Testis (tissue), 3 donors: ENCODE results near the gene ZNRF2. TPM values are rescaled to one million over a fixed set of nuclear protein-coding genes. Genes with fewer than 3 reads are reported as not detected.

Experiments
- DNase-seq: peaks from one replicate; pipeline ENCODE4 v3.0.0-alpha.2; 2019
- H3K27ac ChIP-seq, 2 donors: fragments of 200-600 bp; sonication (generic); one replicate each; pipeline ENCODE4 v1.5.1; 2019
- H3K27me3 ChIP-seq: fragments of 200-600 bp; sonication (generic); one replicate; pipeline ENCODE4 v1.5.1; 2019
- H3K36me3 ChIP-seq: fragments of 200-600 bp; sonication (generic); one replicate; pipeline ENCODE4 v1.5.1; 2017; ENCODE audit warnings: low read depth; ENCODE audit errors: missing control alignments
- H3K4me1 ChIP-seq: fragments of 200-600 bp; sonication (generic); one replicate; pipeline ENCODE4 v1.5.1; 2019
- H3K4me3 ChIP-seq, 2 donors: fragments of 200-600 bp; sonication (generic); one replicate each; pipeline ENCODE4 v1.5.1; 2017 to 2019
- H3K9me3 ChIP-seq: fragments of 200-600 bp; sonication (generic); one replicate; pipeline ENCODE4 v1.5.1; 2017
- CTCF ChIP-seq, 3 experiments: fragments of 450-650 bp in 2 of 3; fragments of 200-600 bp in 1 of 3; sonication (generic) in 1 of 3; IDR thresholded peaks; one replicate each; pipeline ENCODE4 v1.5.1; 2016 to 2019; ENCODE audit warnings: antibody characterized with exemption in 3 of 3, mild to moderate bottlenecking in 2 of 3, moderate library complexity in 1 of 3
- POLR2A ChIP-seq: fragments of 450-650 bp; IDR thresholded peaks from one replicate; pipeline ENCODE4 v1.6.1; 2017; ENCODE audit warnings: antibody characterized with exemption, mild to moderate bottlenecking, moderate library complexity
- WGBS, 2 donors: methylation state at CpG; one replicate each; pipeline ENCODE4 v1.1.5; 2018; 5-methylcytosine and 5-hydroxymethylcytosine counted together
- intact Hi-C: fragments of 100-400 bp; cut with DNase I; formaldehyde crosslinking; loops from one replicate; pipeline ENCODE4 v1.15.1; 2023; ENCODE audit warnings: low total_unique reads
- polyA plus RNA-seq: library from polyadenylated mRNA; stranded (reverse); fragments of 350-450 nt; fragmentation: Illumina TruSeq; extraction: RNeasy Lipid Tissue Mini Kit (QIAGEN cat#74804); gene quantifications from one replicate; pipeline ENCODE4 v1.2.3, GENCODE V29; 2014; ENCODE audit warnings: low read depth, low replicate concordance; ENCODE audit not compliant: insufficient read depth
- total RNA-seq, 2 donors: library from RNA; depleted of rRNA; stranded (reverse); fragments of >200 nt; gene quantifications; one replicate each; pipeline ENCODE4 v1.2.3, GENCODE V29; 2016

The ZNRF2 gene
- total and polyA plus RNA-seq, 3 donors from 2014 or later, result 38.4 to 65.0 (median 53.0) TPM

DNA sequence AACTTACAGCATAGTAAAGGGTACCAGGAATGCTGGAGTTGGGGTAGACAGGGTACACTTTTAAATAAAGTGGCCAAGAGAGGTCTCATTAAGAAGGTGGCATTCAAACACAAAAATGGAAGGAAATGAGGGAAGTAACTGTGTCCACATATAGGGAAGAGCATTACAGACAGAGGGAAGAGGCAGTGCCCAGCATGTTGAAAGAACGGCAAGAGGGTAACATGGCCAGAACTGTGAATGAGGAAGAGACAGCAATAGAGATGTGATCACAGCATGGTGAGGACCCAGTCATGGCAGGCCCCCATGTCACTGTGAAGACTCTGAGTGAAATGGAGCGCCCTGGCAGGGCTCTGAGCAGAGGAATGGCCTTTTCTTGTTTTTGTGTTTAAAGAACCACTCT lies 35.1 kb upstream of the ZNRF2 start:
- intact Hi-C loops, result no loop called here
- 78 to 94% methylated on average over 2 of the region's 2 CpGs for WGBS, 2 donors
- Histone ChIP-seq H3K27me3 (no peaks in the 10 kb centered on the region), H3K27ac (no peak overlapping the region), H3K4me3 (no peak overlapping the region), H3K9me3 (no peaks in the 10 kb centered on the region), H3K4me1 (no peaks in the 10 kb centered on the region), H3K36me3 (no peaks in the 10 kb centered on the region)
- TF ChIP-seq CTCF (IDR thresholded peaks at IDR 0.05), result no peak
- DNase-seq, result no peak

DNA sequence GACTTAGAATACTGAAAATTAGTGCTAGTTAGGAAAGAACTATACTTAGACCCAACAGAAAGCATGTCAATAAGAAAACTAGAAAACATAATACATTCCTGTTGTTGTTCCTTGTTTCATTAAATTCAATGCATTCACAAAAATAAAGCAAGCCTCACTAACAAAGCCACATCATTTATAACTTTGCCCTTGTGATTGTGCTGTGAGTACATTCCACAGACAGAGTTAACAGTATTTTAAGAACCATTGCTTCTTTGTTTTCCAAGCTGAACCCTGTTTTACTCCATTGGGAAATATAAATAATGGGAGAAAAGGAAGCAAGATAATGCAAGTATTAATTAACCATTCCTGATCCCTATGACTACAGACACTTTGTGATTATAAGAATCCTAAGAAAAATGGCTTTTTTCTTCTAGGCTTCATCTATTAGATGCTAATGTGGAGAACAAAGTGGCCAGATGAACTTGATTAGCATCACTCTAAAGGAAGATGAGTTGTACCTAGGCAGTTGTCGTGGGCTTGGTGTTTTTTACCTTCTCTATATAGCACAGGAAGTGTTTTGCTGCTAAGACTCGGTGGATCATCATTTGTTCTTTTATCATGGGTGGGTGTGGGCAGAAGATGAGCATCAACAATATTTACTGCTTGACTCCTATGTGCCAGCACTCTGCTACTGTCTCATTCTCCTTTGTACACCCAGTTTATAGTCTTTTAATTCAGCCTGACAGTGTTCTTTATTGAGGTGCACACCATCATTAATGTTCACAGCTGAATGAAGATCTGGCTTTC lies 34.2 kb upstream of the ZNRF2 start:
- DNase-seq, result no peak
- WGBS, 2 donors, result 74 to 81% methylated on average over 2 of the region's 2 CpGs
- Histone ChIP-seq H3K4me1 (peaks cover 3% of the 10 kb centered on the region), H3K4me3 (no peak overlapping the region), H3K9me3 (no peaks in the 10 kb centered on the region), H3K36me3 (no peaks in the 10 kb centered on the region), H3K27ac (no peak overlapping the region), H3K27me3 (no peaks in the 10 kb centered on the region)
- intact Hi-C loops, result no loop called here
- no peak for TF ChIP-seq CTCF (IDR thresholded peaks at IDR 0.05)
- TF ChIP-seq POLR2A, result no peak

- Histone ChIP-seq H3K36me3 (no peaks in the 10 kb centered on the region), H3K4me1 (peaks cover 3% of the 10 kb centered on the region), H3K27me3 (no peaks in the 10 kb centered on the region), H3K27ac (no peak overlapping the region), H3K4me3 (no peak overlapping the region), H3K9me3 (no peaks in the 10 kb centered on the region)
- DNase-seq, result no peak
- intact Hi-C loops, result no loop called here
- TF ChIP-seq CTCF (IDR thresholded peaks at IDR 0.05) (no peak), POLR2A (no peak)
- 96% methylated on average over 7 of the region's 7 CpGs for WGBS, 2 donors
These were observed 32.6 kb upstream of the ZNRF2 start for GRCh38 chr7:30251708-30252329.

DNA sequence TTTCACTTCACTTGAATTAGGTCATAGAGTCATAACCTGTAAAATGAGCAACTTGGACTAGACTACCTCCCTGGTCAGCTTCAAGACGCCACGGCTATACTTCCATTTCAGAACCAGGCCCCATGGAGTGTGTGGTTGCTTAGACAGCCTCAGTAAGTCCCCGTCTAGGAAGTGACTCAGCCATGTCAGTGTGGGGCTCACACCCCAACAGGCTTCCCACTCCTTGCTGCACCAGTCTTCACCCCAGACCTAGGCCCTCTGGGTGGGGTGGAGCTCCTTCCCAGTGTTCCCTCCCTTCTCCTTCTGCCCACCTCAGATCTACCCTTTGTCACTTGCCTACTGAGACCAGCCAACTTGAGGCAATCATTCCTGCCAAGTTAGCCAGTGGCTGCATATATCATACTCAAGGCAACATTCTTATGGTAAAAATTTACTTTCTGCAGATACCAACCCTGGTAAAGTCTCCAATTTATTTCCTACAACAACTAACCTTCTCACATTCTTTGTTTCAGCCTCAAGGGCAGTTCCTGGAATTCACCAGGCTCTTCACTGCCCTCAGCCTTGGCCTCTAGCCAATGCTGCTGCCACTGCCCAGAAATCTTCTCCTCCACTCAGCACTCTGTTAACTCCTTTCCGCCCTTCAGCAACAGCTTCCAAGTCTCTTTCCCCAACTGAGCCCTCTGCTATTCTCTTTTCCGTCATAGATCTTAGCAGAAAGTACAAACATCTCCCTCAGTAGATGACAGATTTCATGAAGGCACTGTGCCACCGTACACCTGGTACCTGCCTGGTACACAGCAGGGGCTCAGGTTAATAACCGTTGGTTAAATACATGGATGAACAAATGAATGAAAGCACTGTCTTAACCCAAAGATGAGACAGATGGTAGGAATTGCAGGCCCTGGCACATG lies 31.3 kb upstream of the ZNRF2 start:
- no peaks in the 10 kb centered on the region for H3K27me3 ChIP-seq
- H3K4me3 ChIP-seq, result no peak overlapping the region
- H3K27ac ChIP-seq, result no peak overlapping the region

More for the DNA sequence above, 31.3 kb upstream of the ZNRF2 start:
- 72 to 78% methylated on average over 7 of the region's 7 CpGs for WGBS, 2 donors
- H3K36me3 ChIP-seq, result no peaks in the 10 kb centered on the region
- peaks cover 3% of the 10 kb centered on the region for H3K4me1 ChIP-seq
- TF ChIP-seq POLR2A, result no peak
- no peak for TF ChIP-seq CTCF (IDR thresholded peaks at IDR 0.05)
- H3K9me3 ChIP-seq, result no peaks in the 10 kb centered on the region
- intact Hi-C loops, result no loop called here
- DNase-seq, result peak; percentile 80
